Transverse colon (tissue), 4 donors: Measurements from ENCODE around the gene TRMT61A.

ENCODE experiments used
- EP300 ChIP-seq: sonication (generic); formaldehyde crosslinking; IDR thresholded peaks from one replicate; pipeline ENCODE4 v1.6.1; 2017; ENCODE audit warnings: antibody characterized with exemption, low read depth
- POLR2A ChIP-seq: fragments of 450-650 bp; IDR thresholded peaks from one replicate; pipeline ENCODE4 v1.6.1; 2016; ENCODE audit warnings: antibody characterized with exemption, mild to moderate bottlenecking, moderate library complexity
- POLR2AphosphoS5 ChIP-seq, 3 donors: sonication (generic); formaldehyde crosslinking; IDR thresholded peaks; one replicate each; pipeline ENCODE4 v1.6.1; 2016; ENCODE audit warnings: antibody characterized with exemption in 3 of 3
- TF ChIP-seq, protein P1 (sequence below), 5 experiments: fragments of 200-600 bp in 3 of 5; fragments of 450-650 bp in 2 of 5; sonication (generic) in 3 of 5; IDR thresholded peaks; 1 replicate in 2 of 5; 2 replicates in 3 of 5; pipeline ENCODE4 v1.5.1; 2016 to 2017; ENCODE audit warnings: antibody characterized with exemption in 5 of 5, inconsistent platforms in 3 of 5, mild to moderate bottlenecking in 2 of 5, moderate library complexity in 1 of 5

DNA sequence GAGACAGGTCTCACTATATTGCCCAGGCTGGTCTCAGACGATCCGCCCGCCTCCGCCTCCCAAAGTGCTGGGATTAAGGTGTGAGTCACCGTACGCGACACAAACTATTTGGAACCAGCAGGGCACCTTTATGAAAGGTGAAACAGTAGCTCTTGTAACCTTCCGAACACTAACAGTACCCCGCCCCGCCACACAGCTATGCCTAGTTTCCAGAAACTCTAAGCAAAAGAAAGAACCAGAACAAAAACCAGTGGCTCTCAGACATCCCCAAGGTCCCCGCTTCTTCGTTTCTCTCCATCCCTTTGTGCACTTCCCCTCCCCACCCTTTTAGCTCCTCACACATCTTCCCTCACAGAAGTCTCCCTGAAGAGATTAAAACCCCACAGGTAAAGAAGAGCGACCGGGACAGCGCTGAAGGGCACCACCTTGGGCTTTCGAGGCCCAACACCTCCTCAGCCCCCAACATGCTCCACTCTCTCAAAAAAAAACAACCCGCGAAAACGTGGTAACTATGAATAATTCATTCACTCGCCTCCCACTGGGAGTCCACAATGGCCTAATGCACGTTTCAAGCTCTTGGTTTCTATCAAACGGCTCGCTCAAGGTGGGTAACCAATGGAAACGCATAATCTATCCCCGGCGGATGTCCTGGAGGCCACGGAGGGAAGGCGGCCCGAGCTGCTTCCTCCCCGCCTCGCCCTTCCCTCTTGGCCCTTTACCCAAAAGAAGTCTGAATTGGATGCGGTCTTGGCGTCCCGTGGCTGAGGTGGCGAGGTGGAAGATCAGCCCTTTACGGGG lies 32.6 kb downstream of the TRMT61A start:
- TF ChIP-seq POLR2A (no peak), EP300 (no peak), POLR2AphosphoS5 (IDR thresholded peaks at IDR 0.05) (no peak)
- TF ChIP-seq, protein P1, sequence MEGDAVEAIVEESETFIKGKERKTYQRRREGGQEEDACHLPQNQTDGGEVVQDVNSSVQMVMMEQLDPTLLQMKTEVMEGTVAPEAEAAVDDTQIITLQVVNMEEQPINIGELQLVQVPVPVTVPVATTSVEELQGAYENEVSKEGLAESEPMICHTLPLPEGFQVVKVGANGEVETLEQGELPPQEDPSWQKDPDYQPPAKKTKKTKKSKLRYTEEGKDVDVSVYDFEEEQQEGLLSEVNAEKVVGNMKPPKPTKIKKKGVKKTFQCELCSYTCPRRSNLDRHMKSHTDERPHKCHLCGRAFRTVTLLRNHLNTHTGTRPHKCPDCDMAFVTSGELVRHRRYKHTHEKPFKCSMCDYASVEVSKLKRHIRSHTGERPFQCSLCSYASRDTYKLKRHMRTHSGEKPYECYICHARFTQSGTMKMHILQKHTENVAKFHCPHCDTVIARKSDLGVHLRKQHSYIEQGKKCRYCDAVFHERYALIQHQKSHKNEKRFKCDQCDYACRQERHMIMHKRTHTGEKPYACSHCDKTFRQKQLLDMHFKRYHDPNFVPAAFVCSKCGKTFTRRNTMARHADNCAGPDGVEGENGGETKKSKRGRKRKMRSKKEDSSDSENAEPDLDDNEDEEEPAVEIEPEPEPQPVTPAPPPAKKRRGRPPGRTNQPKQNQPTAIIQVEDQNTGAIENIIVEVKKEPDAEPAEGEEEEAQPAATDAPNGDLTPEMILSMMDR (IDR thresholded peaks at IDR 0.05), result peak in 2 of 5 experiments; percentile 8
